Astrocyte of the spinal cord (primary cell): ENCODE data around the gene EIF1AD.

Source experiments
- DNase-seq: peaks from one replicate; pipeline ENCODE4 v3.0.0; 2011; ENCODE audit warnings: low read depth, low spot score
- H3K4me3 ChIP-seq: 2 replicates; pipeline ENCODE4 v1.5.1; 2011; ENCODE audit warnings: low read depth, mild to moderate bottlenecking, low read length, moderate library complexity
- CTCF ChIP-seq: IDR thresholded peaks from 2 replicates; pipeline ENCODE4 v1.5.1; 2012; ENCODE audit warnings: low read depth, mild to moderate bottlenecking, low read length, inconsistent platforms
- in situ Hi-C: cut with HindIII; loops from 2 replicates; pipeline ENCODE4 v1.10.0; 2017; ENCODE audit warnings: low sequenced_read_pairs

Gene EIF1AD

GRCh38 chr11:65978391-65979238 lies 23.3 kb downstream of the EIF1AD start:
- no peak for TF ChIP-seq CTCF
- in situ Hi-C loops: no loop called here
- DNase-seq: no peak
- H3K4me3 ChIP-seq: no peak overlapping the region

DNA sequence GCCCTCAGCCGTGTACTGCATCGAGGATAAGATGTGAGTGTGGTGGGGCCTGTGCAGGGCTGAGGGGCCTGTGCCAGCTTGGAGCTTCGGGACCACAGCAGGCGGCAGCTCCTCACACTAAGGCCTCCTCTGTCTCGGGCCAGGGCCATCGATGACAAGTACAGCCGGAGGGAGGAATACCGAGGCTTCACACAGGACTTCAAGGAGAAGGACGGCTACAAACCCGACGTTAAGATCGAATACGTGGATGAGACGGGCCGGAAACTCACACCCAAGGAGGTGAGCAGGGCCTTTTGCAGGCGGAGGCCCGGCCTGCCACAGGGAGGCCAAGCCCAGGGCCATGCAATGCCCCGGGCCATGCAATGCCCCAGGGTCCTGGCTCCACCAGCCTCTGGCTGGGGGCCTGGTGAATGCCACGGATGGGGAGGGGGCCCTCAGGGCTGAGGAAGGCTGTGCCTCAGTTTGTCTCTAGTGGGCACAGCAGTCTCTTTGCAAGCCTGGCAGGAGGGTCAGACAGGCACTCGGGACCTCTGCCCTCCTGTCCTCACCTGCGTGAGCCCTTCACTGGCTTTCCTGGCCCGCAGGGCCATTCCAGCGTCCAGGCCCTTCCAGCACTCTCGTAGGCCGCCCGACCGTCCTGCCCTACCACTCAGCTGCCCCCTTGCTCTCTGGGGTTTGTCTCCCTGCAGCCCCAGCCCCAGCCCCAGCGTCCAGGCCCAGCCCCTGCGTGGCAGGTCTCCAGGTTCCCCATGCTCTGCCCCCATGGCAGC lies 24.2 kb downstream of the EIF1AD start:
- no peak overlapping the region for H3K4me3 ChIP-seq
- TF ChIP-seq CTCF: no peak
- in situ Hi-C loops: no loop called here
- DNase-seq: no peak

DNA sequence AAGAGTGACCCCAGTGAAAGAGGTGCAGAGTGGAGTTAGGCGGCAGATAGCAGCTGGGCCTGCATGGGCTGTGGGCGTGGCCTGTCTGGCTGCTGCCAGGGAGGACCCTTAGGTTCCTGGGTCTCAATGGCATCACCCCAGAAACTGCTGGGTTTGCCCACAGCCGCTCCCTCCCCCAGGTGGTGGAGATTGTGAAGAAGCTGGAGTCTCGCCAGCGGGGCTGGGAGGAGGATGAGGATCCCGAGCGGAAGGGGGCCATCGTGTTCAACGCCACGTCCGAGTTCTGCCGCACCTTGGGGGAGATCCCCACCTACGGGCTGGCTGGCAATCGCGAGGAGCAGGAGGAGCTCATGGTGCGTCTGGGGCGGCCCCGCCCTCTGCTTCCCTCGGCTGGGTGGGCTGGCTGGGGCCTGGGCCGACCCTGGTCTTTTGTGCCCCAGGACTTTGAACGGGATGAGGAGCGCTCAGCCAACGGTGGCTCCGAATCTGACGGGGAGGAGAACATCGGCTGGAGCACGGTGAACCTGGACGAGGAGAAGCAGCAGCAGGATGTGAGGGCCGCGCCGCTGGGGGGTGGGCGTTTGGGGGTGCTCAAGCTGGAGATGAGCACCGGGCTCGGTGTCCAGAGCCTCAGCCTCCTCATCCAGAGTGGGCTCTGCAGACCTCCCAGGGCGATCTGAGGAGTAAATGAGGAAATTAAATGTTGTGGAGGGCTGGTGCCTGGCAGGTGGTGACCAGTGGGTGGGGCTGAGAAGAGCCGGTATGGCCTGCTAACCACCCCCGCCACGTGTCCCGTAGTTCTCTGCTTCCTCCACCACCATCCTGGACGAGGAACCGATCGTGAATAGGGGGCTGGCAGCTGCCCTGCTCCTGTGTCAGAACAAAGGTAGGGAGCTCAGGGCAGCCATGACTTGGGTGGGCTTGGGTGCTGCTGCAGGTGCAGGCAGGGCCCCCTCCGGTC lies 25.5 kb downstream of the EIF1AD start:
- DNase-seq: no peak
- in situ Hi-C loops: no loop called here
- TF ChIP-seq CTCF: no peak
- H3K4me3 ChIP-seq: no peak overlapping the region

GRCh38 chr11:65975771-65976170 lies 26.2 kb downstream of the EIF1AD start:
- H3K4me3 ChIP-seq: no peak overlapping the region
- in situ Hi-C loops: no loop called here
- no peak for TF ChIP-seq CTCF
- DNase-seq: no peak

- H3K4me3 ChIP-seq: no peak overlapping the region
- in situ Hi-C loops: no loop called here
- no peak for TF ChIP-seq CTCF
- DNase-seq: peak; percentile 13
These were observed 28.4 kb downstream of the EIF1AD start for GRCh38 chr11:65973439-65974110.
